ENCODE data around the gene PRKG2. TPM values are rescaled to one million over a fixed set of nuclear protein-coding genes. Genes with fewer than 3 reads are reported as not detected.
A peak's percentile ranks its signal among the peaks of the same experiment; 100 is the strongest.

PRKG2 gene
- total RNA-seq, 1 donor from 2014 or later, result 0.72 TPM

GRCh38 chr4:81084029-81084428 is 131.0 kb downstream of the PRKG2 start:
- no peaks in the 10 kb centered on the region for H3K4me1 Mint-ChIP-seq (ENCODE audit: unreplicated experiment)
- H3K4me3 Mint-ChIP-seq (ENCODE audit: unreplicated experiment), result no peak overlapping the region
- H3K9me3 Mint-ChIP-seq (ENCODE audit: unreplicated experiment), result no peaks in the 10 kb centered on the region
- H3K27me3 Mint-ChIP-seq (ENCODE audit: unreplicated experiment), result peaks cover 1% of the 10 kb centered on the region
- TF ChIP-seq, protein P1, sequence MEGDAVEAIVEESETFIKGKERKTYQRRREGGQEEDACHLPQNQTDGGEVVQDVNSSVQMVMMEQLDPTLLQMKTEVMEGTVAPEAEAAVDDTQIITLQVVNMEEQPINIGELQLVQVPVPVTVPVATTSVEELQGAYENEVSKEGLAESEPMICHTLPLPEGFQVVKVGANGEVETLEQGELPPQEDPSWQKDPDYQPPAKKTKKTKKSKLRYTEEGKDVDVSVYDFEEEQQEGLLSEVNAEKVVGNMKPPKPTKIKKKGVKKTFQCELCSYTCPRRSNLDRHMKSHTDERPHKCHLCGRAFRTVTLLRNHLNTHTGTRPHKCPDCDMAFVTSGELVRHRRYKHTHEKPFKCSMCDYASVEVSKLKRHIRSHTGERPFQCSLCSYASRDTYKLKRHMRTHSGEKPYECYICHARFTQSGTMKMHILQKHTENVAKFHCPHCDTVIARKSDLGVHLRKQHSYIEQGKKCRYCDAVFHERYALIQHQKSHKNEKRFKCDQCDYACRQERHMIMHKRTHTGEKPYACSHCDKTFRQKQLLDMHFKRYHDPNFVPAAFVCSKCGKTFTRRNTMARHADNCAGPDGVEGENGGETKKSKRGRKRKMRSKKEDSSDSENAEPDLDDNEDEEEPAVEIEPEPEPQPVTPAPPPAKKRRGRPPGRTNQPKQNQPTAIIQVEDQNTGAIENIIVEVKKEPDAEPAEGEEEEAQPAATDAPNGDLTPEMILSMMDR (IDR thresholded peaks at IDR 0.05; ENCODE audit: unreplicated experiment), result no peak
- no peak overlapping the region for H3K27ac Mint-ChIP-seq (ENCODE audit: unreplicated experiment)
- DNase-seq (ENCODE audit: low spot score), result no peak
- no peaks in the 10 kb centered on the region for H3K36me3 Mint-ChIP-seq (ENCODE audit: low read depth, unreplicated experiment)

DNA sequence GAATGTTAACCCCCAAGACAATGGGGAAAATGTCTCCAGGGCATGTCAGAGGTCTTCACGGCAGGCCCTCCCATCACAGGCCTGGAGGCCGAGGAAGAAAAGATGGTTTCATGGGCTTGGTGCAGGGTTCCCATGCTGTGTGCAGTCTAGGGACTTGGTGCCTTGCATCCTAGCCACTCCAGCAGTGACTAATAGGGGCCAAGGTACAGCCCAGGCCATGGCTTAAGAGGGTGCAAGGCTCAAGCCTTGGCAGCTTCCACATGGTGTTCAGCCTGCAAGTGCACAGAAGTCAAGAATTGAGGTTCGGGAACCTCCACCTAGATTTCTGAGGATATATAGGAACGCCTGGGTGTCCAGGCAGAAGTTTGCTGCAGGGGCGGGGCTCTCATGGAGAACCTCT is 133.9 kb downstream of the PRKG2 start:
- H3K4me3 Mint-ChIP-seq (ENCODE audit: unreplicated experiment), result no peak overlapping the region
- H3K36me3 Mint-ChIP-seq (ENCODE audit: low read depth, unreplicated experiment), result no peaks in the 10 kb centered on the region
- DNase-seq (ENCODE audit: low spot score), result no peak
- H3K4me1 Mint-ChIP-seq (ENCODE audit: unreplicated experiment), result no peaks in the 10 kb centered on the region
- TF ChIP-seq, protein P1 (IDR thresholded peaks at IDR 0.05; ENCODE audit: unreplicated experiment), result no peak
- peaks cover 1% of the 10 kb centered on the region for H3K27me3 Mint-ChIP-seq (ENCODE audit: unreplicated experiment)
- no peaks in the 10 kb centered on the region for H3K9me3 Mint-ChIP-seq (ENCODE audit: unreplicated experiment)
- H3K27ac Mint-ChIP-seq (ENCODE audit: unreplicated experiment), result no peak overlapping the region

GRCh38 chr4:81071013-81071412 is 144.0 kb downstream of the PRKG2 start:
- no peak for DNase-seq (ENCODE audit: low spot score)
- Mint-ChIP-seq H3K4me3 (ENCODE audit: unreplicated experiment) (no peak overlapping the region), H3K9me3 (ENCODE audit: unreplicated experiment) (no peaks in the 10 kb centered on the region), H3K4me1 (ENCODE audit: unreplicated experiment) (no peaks in the 10 kb centered on the region), H3K27me3 (ENCODE audit: unreplicated experiment) (no peaks in the 10 kb centered on the region), H3K36me3 (ENCODE audit: low read depth, unreplicated experiment) (no peaks in the 10 kb centered on the region), H3K27ac (ENCODE audit: unreplicated experiment) (no peak overlapping the region)
- TF ChIP-seq, protein P1 (IDR thresholded peaks at IDR 0.05; ENCODE audit: unreplicated experiment), result no peak

- no peaks in the 10 kb centered on the region for H3K36me3 Mint-ChIP-seq (ENCODE audit: low read depth, unreplicated experiment)
- no peak overlapping the region for H3K27ac Mint-ChIP-seq (ENCODE audit: unreplicated experiment)
- no peaks in the 10 kb centered on the region for H3K4me1 Mint-ChIP-seq (ENCODE audit: unreplicated experiment)
- H3K27me3 Mint-ChIP-seq (ENCODE audit: unreplicated experiment), result no peaks in the 10 kb centered on the region
- H3K4me3 Mint-ChIP-seq (ENCODE audit: unreplicated experiment), result no peak overlapping the region
- no peaks in the 10 kb centered on the region for H3K9me3 Mint-ChIP-seq (ENCODE audit: unreplicated experiment)
- TF ChIP-seq, protein P1 (IDR thresholded peaks at IDR 0.05; ENCODE audit: unreplicated experiment), result peak; percentile 90
- peak; percentile 74 for DNase-seq (ENCODE audit: low spot score)
Measured at GRCh38 chr4:81069706-81070331, 145.2 kb downstream of the PRKG2 start.

- Mint-ChIP-seq H3K27ac (ENCODE audit: unreplicated experiment) (no peak overlapping the region), H3K36me3 (ENCODE audit: low read depth, unreplicated experiment) (no peaks in the 10 kb centered on the region), H3K27me3 (ENCODE audit: unreplicated experiment) (no peaks in the 10 kb centered on the region), H3K4me3 (ENCODE audit: unreplicated experiment) (no peak overlapping the region), H3K4me1 (ENCODE audit: unreplicated experiment) (peaks cover 6% of the 10 kb centered on the region), H3K9me3 (ENCODE audit: unreplicated experiment) (no peaks in the 10 kb centered on the region)
- no peak for DNase-seq (ENCODE audit: low spot score)
- TF ChIP-seq, protein P1 (IDR thresholded peaks at IDR 0.05; ENCODE audit: unreplicated experiment), result no peak
Measured at GRCh38 chr4:81065446-81065845, 149.6 kb downstream of the PRKG2 start.
